Breast epithelium (tissue), 4 donors: ENCODE data around the gene BTAF1. TPM values are rescaled to one million over a fixed set of nuclear protein-coding genes. Genes with fewer than 3 reads are reported as not detected.
A peak's percentile ranks its signal among the peaks of the same experiment; 100 is the strongest.

Experiments
- DNase-seq, 2 donors: peaks; one replicate each; pipeline ENCODE4 v3.0.0-alpha.2; 2019; ENCODE audit warnings: low spot score in 2 of 2
- H3K27ac ChIP-seq, 2 donors: fragments of 200-600 bp; sonication (generic) in 1 of 2; one replicate each; pipeline ENCODE4 v1.5.1; 2016 to 2019; ENCODE audit warnings: mild to moderate bottlenecking in 1 of 2
- H3K27me3 ChIP-seq, 2 donors: fragments of 200-600 bp; sonication (generic) in 1 of 2; one replicate each; pipeline versions ENCODE4 v1.5.1 to v1.6.0; 2017 to 2019; ENCODE audit warnings: control low read depth in 1 of 2, mild to moderate bottlenecking in 1 of 2
- H3K36me3 ChIP-seq: fragments of 200-600 bp; one replicate; pipeline ENCODE4 v1.5.1; 2019
- H3K4me1 ChIP-seq, 2 donors: fragments of 200-600 bp; sonication (generic); one replicate each; pipeline ENCODE4 v1.5.1; 2016 to 2019; ENCODE audit warnings: control low read depth in 1 of 2
- H3K4me3 ChIP-seq, 3 donors: fragments of 200-600 bp; sonication (generic); 1 replicate in 2 of 3; 2 replicates in 1 of 3; pipeline ENCODE4 v1.5.1; 2016 to 2019; ENCODE audit warnings: mild to moderate bottlenecking in 3 of 3, moderate library complexity in 2 of 3
- H3K9me3 ChIP-seq, 2 donors: fragments of 200-600 bp; sonication (generic) in 1 of 2; one replicate each; pipeline ENCODE4 v1.5.1; 2016 to 2019; ENCODE audit warnings: control low read depth in 1 of 2
- CTCF ChIP-seq, 3 donors: fragments of 450-650 bp; IDR thresholded peaks; one replicate each; pipeline ENCODE4 v1.5.1; 2016 to 2017; ENCODE audit warnings: antibody characterized with exemption in 3 of 3, mild to moderate bottlenecking in 3 of 3, moderate library complexity in 3 of 3
- POLR2A ChIP-seq: fragments of 450-650 bp; IDR thresholded peaks from one replicate; pipeline ENCODE4 v1.6.1; 2016; ENCODE audit warnings: antibody characterized with exemption, mild to moderate bottlenecking, moderate library complexity
- POLR2AphosphoS5 ChIP-seq, 3 donors: sonication (generic); formaldehyde crosslinking; IDR thresholded peaks; one replicate each; pipeline ENCODE4 v1.6.1; 2017; ENCODE audit warnings: antibody characterized with exemption in 3 of 3
- intact Hi-C: fragments of 100-400 bp; cut with DNase I; formaldehyde crosslinking; loops from one replicate; pipeline ENCODE4 v1.15.1; 2023; ENCODE audit warnings: low total_unique reads
- total RNA-seq, 3 donors: library from RNA; depleted of rRNA; stranded (reverse); fragments of >200 nt; gene quantifications; one replicate each; pipeline ENCODE4 v1.1.0, GENCODE V29; 2016

Gene BTAF1
- total RNA-seq, 3 donors from 2014 or later: 51.2 to 105 (median 64.2) TPM

GRCh38 chr10:91908337-91909116 lies 15.0 kb upstream of the BTAF1 start:
- intact Hi-C loops: no loop called here
- Histone ChIP-seq H3K27me3 (no peaks in the 10 kb centered on the region), H3K4me1 (no peaks in the 10 kb centered on the region), H3K4me3 (peak overlapping the region; percentile 62 to 97 (median 79)), H3K36me3 (no peaks in the 10 kb centered on the region), H3K27ac (peak overlapping the region; percentile 60 to 78), H3K9me3 (no peaks in the 10 kb centered on the region)
- peak; percentile 43 to 71 for DNase-seq
- TF ChIP-seq POLR2AphosphoS5 (IDR thresholded peaks at IDR 0.05): no peak
- no peak for TF ChIP-seq CTCF (IDR thresholded peaks at IDR 0.05)
- TF ChIP-seq POLR2A: no peak

GRCh38 chr10:91909117-91909677 lies 14.4 kb upstream of the BTAF1 start, which contains the start of gene FGFBP3:
Gene FGFBP3, minus strand, starts transcription at chr10:91909486. Its CDS starts 517 bp downstream, at chr10:91908969.
- no peaks in the 10 kb centered on the region for H3K27me3 ChIP-seq
- no peaks in the 10 kb centered on the region for H3K9me3 ChIP-seq
- no peak for TF ChIP-seq POLR2A
- TF ChIP-seq POLR2AphosphoS5 (IDR thresholded peaks at IDR 0.05): no peak
- no peak for TF ChIP-seq CTCF (IDR thresholded peaks at IDR 0.05)
- peak within 1 kb of the TSS; percentile 60 to 78 for H3K27ac ChIP-seq
- no peaks in the 10 kb centered on the region for H3K36me3 ChIP-seq
- peak within 1 kb of the TSS; percentile 62 to 97 (median 79) for H3K4me3 ChIP-seq
- H3K4me1 ChIP-seq: no peaks in the 10 kb centered on the region
- intact Hi-C loops: no loop called here
- DNase-seq: no peak

GRCh38 chr10:91910467-91910866 lies 13.1 kb upstream of the BTAF1 start:
- Histone ChIP-seq H3K27ac (no peak overlapping the region), H3K36me3 (no peaks in the 10 kb centered on the region), H3K27me3 (no peaks in the 10 kb centered on the region), H3K4me3 (no peak overlapping the region), H3K9me3 (no peaks in the 10 kb centered on the region), H3K4me1 (no peaks in the 10 kb centered on the region)
- intact Hi-C loops: no loop called here
- no peak for TF ChIP-seq CTCF (IDR thresholded peaks at IDR 0.05)
- TF ChIP-seq POLR2A: no peak
- no peak for TF ChIP-seq POLR2AphosphoS5 (IDR thresholded peaks at IDR 0.05)
- no peak for DNase-seq

GRCh38 chr10:91919651-91920050 lies 3.9 kb upstream of the BTAF1 start:
- intact Hi-C loops: no loop called here
- DNase-seq: no peak
- no peak overlapping the region for H3K4me3 ChIP-seq
- no peaks in the 10 kb centered on the region for H3K36me3 ChIP-seq
- H3K4me1 ChIP-seq: no peaks in the 10 kb centered on the region
- TF ChIP-seq POLR2AphosphoS5 (IDR thresholded peaks at IDR 0.05) (no peak), CTCF (IDR thresholded peaks at IDR 0.05) (no peak), POLR2A (no peak)
- no peak overlapping the region for H3K27ac ChIP-seq
- H3K9me3 ChIP-seq: no peaks in the 10 kb centered on the region
- no peaks in the 10 kb centered on the region for H3K27me3 ChIP-seq
